NCI-H1417 treated with DMSO at 0.1 percent for 48 hours (cell line): Measurements from ENCODE around the gene MNT.

ENCODE experiments used
- DNase-seq: peaks from one replicate; lab custom pipeline; 2025; lab: John Stamatoyannopoulos, UW

MNT gene

DNA sequence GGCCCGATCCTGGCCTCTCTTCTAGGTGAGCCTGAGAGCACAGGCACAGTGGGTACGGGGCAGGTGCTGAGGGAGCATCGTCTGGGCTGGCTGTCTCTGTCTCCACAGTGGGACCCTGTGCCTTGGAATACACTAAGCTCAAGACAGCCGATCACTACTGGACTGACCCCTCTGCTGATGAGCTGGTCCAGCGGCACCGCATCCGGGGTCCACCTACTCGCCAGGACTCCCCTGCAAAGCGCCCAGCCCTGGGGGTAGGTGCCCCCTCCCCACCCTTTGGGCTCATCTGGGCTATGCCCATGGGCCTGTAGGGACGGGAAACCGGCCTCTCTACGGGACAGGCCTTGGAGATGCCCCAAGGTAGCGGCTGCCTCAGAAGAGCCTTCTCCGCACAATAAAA is 38.0 kb downstream of the MNT start:
- DNase-seq = no peak

DNA sequence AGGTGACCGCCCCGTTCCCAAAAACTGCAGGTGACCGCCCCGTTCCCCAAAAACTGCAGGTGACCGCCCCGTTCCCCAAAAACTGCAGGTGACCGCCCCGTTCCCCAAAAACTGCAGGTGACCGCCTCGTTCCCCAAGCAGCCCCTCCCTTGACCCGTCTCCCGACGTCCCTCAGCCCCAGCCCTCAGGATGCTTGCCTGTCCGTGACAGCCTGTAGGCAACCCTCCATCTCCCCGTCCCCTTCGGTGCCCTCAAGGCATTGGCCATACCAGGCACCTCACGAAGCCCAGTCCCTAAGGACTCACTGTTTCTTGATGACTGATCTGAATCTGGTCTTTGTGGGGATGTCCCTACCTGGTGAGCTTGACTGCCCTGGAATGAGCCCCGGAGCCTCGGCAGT is 38.4 kb downstream of the MNT start:
- DNase-seq = no peak

- DNase-seq = no peak
These were observed 38.8 kb downstream of the MNT start for GRCh38 chr17:2362016-2362415.

GRCh38 chr17:2361010-2361760 is 39.7 kb downstream of the MNT start:
- DNase-seq = no peak

- no peak for DNase-seq
These were observed 42.9 kb downstream of the MNT start for GRCh38 chr17:2357931-2358434.

DNA sequence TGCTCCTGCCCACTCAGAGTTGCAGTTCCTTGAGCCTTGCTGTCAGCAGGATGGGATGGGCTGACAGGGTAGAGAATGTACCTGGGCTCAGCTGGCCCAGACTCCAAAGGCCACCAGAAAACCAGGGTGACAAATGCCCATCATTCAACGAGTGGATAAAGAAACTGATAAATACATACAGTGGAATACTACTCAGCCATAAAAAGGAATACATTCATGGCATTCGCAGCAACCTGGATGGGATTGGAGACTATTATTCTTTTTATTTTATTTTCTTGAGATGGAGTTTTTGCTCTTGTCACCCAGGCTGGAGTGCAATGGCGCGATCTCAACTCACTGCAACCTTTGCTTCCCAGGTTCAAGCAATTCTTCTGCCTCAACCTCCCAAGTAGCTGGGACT is 43.6 kb downstream of the MNT start:
- no peak for DNase-seq

DNA sequence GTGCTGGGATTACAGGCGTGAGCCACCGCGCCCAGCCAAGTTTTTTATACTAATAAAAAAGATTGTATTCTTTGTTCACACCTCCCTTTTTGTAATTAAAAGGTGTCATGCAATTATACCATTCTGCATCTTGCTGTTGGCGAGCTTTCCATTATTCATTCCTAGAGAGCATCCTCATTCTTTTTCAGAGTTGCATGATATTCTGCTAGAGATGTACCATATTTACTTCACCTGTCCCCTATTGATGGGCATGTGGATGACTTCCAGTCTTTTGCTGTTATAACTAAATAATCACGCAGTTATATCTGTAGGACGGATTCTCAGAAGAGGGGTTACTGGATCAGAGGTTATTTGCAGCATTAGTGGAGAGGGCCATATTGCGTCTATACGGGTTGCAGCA is 46.5 kb downstream of the MNT start:
- DNase-seq = no peak

DNA sequence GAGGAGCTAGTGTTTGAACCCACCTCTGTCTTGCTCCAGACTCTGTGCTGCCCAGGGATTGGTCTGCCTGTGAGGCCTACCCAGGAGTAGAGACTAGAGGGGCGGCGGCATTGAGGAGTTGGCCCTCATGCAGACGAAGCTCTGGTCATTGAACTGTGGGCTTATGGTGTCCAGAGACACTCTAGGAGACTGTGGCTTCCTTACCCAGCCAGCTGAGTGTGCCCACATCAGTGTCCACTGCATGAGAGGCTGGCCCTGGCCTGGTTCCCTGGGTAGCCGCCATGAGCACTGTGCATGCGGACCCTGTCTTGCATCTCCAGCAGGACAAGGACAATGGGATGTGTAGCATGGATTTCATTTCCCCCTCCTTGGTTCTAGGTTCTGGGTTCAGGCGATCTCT is 49.6 kb downstream of the MNT start:
- DNase-seq = no peak

DNA sequence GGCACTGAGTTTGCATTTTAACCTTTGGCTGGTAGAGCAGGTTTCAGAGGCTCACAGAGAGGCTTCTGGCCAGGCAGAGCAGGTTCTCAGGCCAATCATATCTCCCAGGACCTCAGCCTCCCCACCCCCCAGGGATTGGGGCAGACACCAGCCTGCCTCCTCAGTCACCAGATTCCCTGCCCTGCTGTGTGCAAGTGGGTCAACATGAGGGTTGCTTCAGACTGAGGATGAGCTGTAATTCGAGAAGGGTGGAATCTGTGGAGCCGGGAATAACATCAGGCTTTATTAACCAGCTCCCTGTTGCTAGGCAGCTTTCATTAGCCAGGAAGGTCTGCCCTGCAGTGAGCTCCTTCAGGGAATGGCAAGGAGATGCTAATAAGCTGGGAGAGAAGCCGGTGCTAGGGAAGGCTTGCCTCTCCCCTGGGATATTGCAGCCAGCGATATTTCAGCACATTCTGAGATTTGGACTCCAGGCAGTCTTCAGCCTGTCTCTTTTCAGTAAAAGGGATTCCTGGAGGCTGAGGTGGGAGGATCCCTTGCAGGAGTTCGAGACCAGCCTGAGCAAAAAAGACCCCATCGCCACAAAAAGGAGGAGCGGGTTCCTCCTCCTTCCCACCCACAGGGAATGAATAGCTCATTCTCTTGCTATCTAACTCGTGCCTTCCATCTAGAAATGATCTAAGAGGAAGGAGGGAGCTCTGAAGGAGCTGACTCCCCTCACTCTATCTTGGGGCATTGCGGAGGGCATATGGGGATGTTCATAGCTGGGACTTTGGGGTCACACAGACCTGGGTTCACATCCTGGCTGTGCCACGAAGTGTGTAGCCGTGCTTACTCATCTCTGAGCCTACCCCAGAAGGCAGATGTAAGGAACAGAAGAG is 52.8 kb downstream of the MNT start:
- peak; percentile 21 for DNase-seq

GRCh38 chr17:2346475-2346874 is 54.4 kb downstream of the MNT start:
- no peak for DNase-seq

- DNase-seq = no peak
These were observed 56.3 kb downstream of the MNT start for GRCh38 chr17:2344528-2344927.

DNA sequence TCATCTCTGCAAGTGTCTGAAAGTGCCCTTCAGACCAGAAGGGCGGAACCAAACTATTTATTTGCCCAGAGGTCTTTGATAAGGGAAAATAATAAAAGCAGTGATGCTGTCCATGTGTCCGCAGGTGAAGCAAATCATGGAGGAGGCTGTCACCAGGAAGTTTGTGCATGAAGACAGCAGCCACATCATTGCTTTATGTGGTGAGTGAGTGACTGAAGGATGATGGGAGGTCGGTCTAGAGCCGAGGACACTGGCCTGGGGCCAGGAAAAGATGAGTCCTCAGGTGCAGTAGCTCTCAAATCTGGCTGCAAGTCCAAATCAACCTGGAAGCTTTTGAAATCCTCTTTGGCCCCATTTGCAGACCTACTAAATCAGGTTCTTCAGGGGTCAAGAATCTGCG is 57.4 kb downstream of the MNT start:
- no peak for DNase-seq

- no peak for DNase-seq
These were observed 62.6 kb downstream of the MNT start for GRCh38 chr17:2338315-2338657.

GRCh38 chr17:2337544-2338314 is 63.1 kb downstream of the MNT start:
- DNase-seq = no peak

DNA sequence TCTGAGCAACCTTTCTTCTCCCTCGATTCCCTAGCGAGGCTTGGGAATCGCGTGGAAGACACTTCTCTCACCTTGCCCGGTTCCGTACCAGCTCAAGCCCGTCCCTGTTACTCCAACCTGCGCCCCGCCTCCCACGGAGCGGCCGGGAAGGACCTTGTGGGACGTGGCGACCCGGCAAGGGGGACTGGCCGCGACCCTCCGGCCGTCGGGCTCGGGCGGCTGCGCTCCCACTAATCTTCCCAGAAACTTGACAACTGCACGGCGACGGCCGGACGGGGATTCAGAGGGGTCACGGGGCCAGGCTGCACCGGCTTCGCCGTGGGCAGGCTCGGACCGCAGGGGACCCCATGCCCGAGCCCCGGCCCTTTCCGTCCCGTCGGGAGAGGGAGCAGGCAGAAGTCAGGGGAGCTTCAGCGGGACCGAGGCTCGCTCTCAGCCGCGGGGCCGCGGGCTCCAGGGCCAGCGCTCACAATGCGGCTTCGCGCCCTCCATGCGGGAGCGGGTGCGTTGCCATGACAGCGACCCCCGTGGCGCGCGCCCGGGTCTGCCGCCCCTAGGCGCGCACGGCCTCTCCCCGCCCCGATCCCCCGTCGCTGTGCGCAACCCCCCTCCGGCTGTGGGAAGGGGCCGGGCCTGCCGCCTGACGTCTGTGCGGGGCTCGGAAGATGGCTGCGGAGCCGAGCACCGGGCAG is 63.9 kb downstream of the MNT start, which contains the start of gene SGSM2:
SGSM2 (plus strand) TSS at position 650 of the 692 bp plus-strand sequence. CDS start 188 bp downstream, outside the sequence.
- no peak for DNase-seq

DNA sequence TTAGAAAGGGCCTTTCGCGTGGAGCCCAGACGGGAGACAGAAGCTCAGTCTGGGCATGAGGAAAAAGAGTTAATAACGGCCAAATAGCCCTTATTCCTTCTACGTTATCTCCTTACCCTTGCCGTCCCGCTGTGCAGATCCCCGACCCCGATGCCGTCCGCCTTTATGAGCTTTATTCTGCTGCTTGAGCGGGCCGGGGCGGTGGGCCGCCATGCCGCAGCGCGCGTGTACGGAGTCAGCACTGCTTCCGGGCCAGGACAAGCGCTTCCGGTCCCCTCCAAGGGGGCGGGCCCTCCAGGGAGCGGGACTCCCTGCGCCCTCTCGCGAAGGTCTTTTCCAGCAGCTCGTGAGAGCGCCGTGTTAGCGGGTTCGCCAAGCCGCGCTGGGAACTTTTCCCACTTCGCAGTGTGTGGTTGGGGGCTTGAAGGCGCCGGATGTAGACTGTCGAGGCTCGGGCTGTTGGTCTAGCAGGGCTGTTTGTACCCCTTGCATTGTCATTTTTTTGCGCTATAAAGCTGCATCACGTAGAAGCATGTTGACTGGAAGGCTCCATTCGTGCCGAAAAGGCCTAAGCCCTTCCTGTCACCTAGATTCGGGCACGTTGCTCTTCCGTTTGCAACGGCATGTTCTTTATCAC is 64.5 kb downstream of the MNT start, which contains the start of gene TSR1:
TSR1 (minus strand) TSS at position 243 of the 637 bp plus-strand sequence; CDS start at position 213, 30 bp downstream.
- DNase-seq = no peak

GRCh38 chr17:2335726-2336214 is 65.1 kb downstream of the MNT start:
- DNase-seq = no peak
